Breast epithelium (tissue), 4 donors: ENCODE measurements around the gene TMX2. TPM values are rescaled to one million over a fixed set of nuclear protein-coding genes. Genes with fewer than 3 reads are reported as not detected.

Experiments used
- DNase-seq, 2 donors: peaks; one replicate each; pipeline ENCODE4 v3.0.0-alpha.2; 2019; ENCODE audit warnings: low spot score in 2 of 2
- H3K27ac ChIP-seq, 2 donors: fragments of 200-600 bp; sonication (generic) in 1 of 2; one replicate each; pipeline ENCODE4 v1.5.1; 2016 to 2019; ENCODE audit warnings: mild to moderate bottlenecking in 1 of 2
- H3K27me3 ChIP-seq, 2 donors: fragments of 200-600 bp; sonication (generic) in 1 of 2; one replicate each; pipeline versions ENCODE4 v1.5.1 to v1.6.0; 2017 to 2019; ENCODE audit warnings: control low read depth in 1 of 2, mild to moderate bottlenecking in 1 of 2
- H3K36me3 ChIP-seq: fragments of 200-600 bp; one replicate; pipeline ENCODE4 v1.5.1; 2019
- H3K4me1 ChIP-seq, 2 donors: fragments of 200-600 bp; sonication (generic); one replicate each; pipeline ENCODE4 v1.5.1; 2016 to 2019; ENCODE audit warnings: control low read depth in 1 of 2
- H3K4me3 ChIP-seq, 3 donors: fragments of 200-600 bp; sonication (generic); 1 replicate in 2 of 3; 2 replicates in 1 of 3; pipeline ENCODE4 v1.5.1; 2016 to 2019; ENCODE audit warnings: mild to moderate bottlenecking in 3 of 3, moderate library complexity in 2 of 3
- H3K9me3 ChIP-seq, 2 donors: fragments of 200-600 bp; sonication (generic) in 1 of 2; one replicate each; pipeline ENCODE4 v1.5.1; 2016 to 2019; ENCODE audit warnings: control low read depth in 1 of 2
- POLR2A ChIP-seq: fragments of 450-650 bp; IDR thresholded peaks from one replicate; pipeline ENCODE4 v1.6.1; 2016; ENCODE audit warnings: antibody characterized with exemption, mild to moderate bottlenecking, moderate library complexity
- POLR2AphosphoS5 ChIP-seq, 3 donors: sonication (generic); formaldehyde crosslinking; IDR thresholded peaks; one replicate each; pipeline ENCODE4 v1.6.1; 2017; ENCODE audit warnings: antibody characterized with exemption in 3 of 3
- intact Hi-C: fragments of 100-400 bp; cut with DNase I; formaldehyde crosslinking; loops from one replicate; pipeline ENCODE4 v1.15.1; 2023; ENCODE audit warnings: low total_unique reads
- total RNA-seq, 3 donors: library from RNA; depleted of rRNA; stranded (reverse); fragments of >200 nt; gene quantifications; one replicate each; pipeline ENCODE4 v1.1.0, GENCODE V29; 2016
- TF ChIP-seq, protein P1 (sequence below), 3 donors: fragments of 450-650 bp; IDR thresholded peaks; one replicate each; pipeline ENCODE4 v1.5.1; 2016 to 2017; ENCODE audit warnings: antibody characterized with exemption in 3 of 3, mild to moderate bottlenecking in 3 of 3, moderate library complexity in 3 of 3

The TMX2 gene
- total RNA-seq, 3 donors from 2014 or later = 45.8 to 80.1 (median 66.2) TPM

- H3K36me3 ChIP-seq = no peaks in the 10 kb centered on the region
- H3K4me3 ChIP-seq = no peak overlapping the region
- no peaks in the 10 kb centered on the region for H3K9me3 ChIP-seq
- DNase-seq = no peak
- intact Hi-C loops = no loop called here
- no peak overlapping the region for H3K27ac ChIP-seq
- no peaks in the 10 kb centered on the region for H3K27me3 ChIP-seq
- TF ChIP-seq POLR2AphosphoS5 (IDR thresholded peaks at IDR 0.05) (no peak), POLR2A (no peak)
- TF ChIP-seq, protein P1, sequence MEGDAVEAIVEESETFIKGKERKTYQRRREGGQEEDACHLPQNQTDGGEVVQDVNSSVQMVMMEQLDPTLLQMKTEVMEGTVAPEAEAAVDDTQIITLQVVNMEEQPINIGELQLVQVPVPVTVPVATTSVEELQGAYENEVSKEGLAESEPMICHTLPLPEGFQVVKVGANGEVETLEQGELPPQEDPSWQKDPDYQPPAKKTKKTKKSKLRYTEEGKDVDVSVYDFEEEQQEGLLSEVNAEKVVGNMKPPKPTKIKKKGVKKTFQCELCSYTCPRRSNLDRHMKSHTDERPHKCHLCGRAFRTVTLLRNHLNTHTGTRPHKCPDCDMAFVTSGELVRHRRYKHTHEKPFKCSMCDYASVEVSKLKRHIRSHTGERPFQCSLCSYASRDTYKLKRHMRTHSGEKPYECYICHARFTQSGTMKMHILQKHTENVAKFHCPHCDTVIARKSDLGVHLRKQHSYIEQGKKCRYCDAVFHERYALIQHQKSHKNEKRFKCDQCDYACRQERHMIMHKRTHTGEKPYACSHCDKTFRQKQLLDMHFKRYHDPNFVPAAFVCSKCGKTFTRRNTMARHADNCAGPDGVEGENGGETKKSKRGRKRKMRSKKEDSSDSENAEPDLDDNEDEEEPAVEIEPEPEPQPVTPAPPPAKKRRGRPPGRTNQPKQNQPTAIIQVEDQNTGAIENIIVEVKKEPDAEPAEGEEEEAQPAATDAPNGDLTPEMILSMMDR (IDR thresholded peaks at IDR 0.05) = no peak
- H3K4me1 ChIP-seq = no peaks in the 10 kb centered on the region
These were observed 32.8 kb downstream of the TMX2 start for GRCh38 chr11:57745206-57745605.

DNA sequence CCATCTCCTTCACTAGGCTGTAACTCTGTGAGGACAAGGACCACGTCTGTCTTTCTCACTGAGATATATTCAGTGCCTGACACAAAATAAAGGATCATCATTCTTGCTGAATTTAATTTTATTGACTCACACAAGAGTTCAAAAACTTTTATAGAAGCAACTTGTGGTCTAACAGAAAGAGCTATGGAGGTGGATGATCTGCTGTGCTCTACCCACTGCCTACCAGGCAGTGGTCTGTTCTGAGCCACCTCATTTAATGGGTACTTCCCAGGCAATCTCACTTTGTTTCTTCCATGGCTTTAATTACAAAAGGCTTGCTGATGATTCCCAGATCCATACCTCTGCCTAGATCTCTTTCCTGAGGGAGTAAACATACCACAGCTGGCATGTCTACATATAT, 34.5 kb downstream of the TMX2 start:
- no peak overlapping the region for H3K27ac ChIP-seq
- H3K9me3 ChIP-seq = no peaks in the 10 kb centered on the region
- no peak overlapping the region for H3K4me3 ChIP-seq
- intact Hi-C loops = no loop called here
- no peaks in the 10 kb centered on the region for H3K36me3 ChIP-seq
- DNase-seq = no peak
- H3K4me1 ChIP-seq = peaks cover 0 to 1% of the 10 kb centered on the region in 2 donors
- TF ChIP-seq, protein P1 (IDR thresholded peaks at IDR 0.05) = no peak
- no peak for TF ChIP-seq POLR2A
- no peak for TF ChIP-seq POLR2AphosphoS5 (IDR thresholded peaks at IDR 0.05)
- no peaks in the 10 kb centered on the region for H3K27me3 ChIP-seq

DNA sequence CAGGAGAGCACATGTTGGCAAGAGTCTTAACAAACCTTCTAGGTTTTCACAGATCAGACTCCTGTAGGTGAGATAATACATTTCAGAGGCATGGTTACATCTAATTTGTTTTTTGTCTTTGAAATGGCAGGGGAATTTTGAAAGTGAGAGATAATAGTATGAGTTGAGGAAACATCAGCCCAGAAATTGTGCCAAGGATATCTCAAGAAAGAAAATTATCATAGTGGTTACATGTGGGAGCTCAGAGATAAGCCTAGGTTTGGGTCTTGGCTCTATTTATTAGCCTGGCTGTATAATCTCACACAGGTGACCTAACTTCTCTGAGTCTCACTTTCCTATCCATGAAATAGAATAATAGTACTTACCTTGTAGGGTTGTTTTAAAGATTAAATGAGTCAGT, 38.8 kb downstream of the TMX2 start:
- TF ChIP-seq POLR2A = no peak
- TF ChIP-seq, protein P1 (IDR thresholded peaks at IDR 0.05) = no peak
- no peak for TF ChIP-seq POLR2AphosphoS5 (IDR thresholded peaks at IDR 0.05)
- H3K27ac ChIP-seq = no peak overlapping the region
- intact Hi-C loops = no loop called here

GRCh38 chr11:57751676-57752253, 39.4 kb downstream of the TMX2 start, which contains the start of gene BTBD18:
TSS of gene BTBD18 (minus strand) at chr11:57751819. CDS start at chr11:57751188, 631 bp downstream.
- peak within 1 kb of the TSS; percentile 22 to 25 for H3K27ac ChIP-seq
- H3K4me3 ChIP-seq = no peak within 1 kb of the TSS
- no peaks in the 10 kb centered on the region for H3K9me3 ChIP-seq
- H3K27me3 ChIP-seq = no peaks in the 10 kb centered on the region
- TF ChIP-seq, protein P1 (IDR thresholded peaks at IDR 0.05) = peak in 2 of 3 donors; percentile 30 to 51
- no peak for TF ChIP-seq POLR2A
- H3K36me3 ChIP-seq = no peaks in the 10 kb centered on the region
- peaks cover 0 to 2% of the 10 kb centered on the region in 2 donors for H3K4me1 ChIP-seq
- DNase-seq = no peak
- intact Hi-C loops = no loop called here

More for the DNA sequence above, 38.8 kb downstream of the TMX2 start:
- no peaks in the 10 kb centered on the region for H3K27me3 ChIP-seq
- H3K9me3 ChIP-seq = no peaks in the 10 kb centered on the region
- no peak overlapping the region for H3K4me3 ChIP-seq
- H3K36me3 ChIP-seq = no peaks in the 10 kb centered on the region
- no peak for DNase-seq
- H3K4me1 ChIP-seq = peaks cover 0 to 2% of the 10 kb centered on the region in 2 donors

GRCh38 chr11:57752954-57753353, 40.6 kb downstream of the TMX2 start:
- Histone ChIP-seq H3K4me3 (no peak overlapping the region), H3K36me3 (no peaks in the 10 kb centered on the region), H3K4me1 (peaks cover 0 to 2% of the 10 kb centered on the region in 2 donors), H3K9me3 (no peaks in the 10 kb centered on the region), H3K27me3 (no peaks in the 10 kb centered on the region), H3K27ac (no peak overlapping the region)
- intact Hi-C loops = no loop called here
- no peak for DNase-seq
- TF ChIP-seq, protein P1 (IDR thresholded peaks at IDR 0.05) = no peak
- TF ChIP-seq POLR2A (no peak), POLR2AphosphoS5 (IDR thresholded peaks at IDR 0.05) (no peak)
